B cell (primary cell): ENCODE results near the gene PLEKHA5. TPM values are rescaled to one million over a fixed set of nuclear protein-coding genes. Genes with fewer than 3 reads are reported as not detected.

Experiments
- ATAC-seq: fragments of 200-7000 bp; cut with Tn5 transposase; one replicate; pipeline ENCODE4 v1.10.0; 2021; ENCODE audit warnings: low read depth, mild to moderate bottlenecking, moderate number of reproducible peaks, moderate library complexity
- CTCF ChIA-PET: fragments of 350-600 bp; sonication (Branson Sonifier 250); formaldehyde crosslinking; loops from one replicate; lab custom pipeline; 2021; ENCODE audit warnings: antibody characterized with exemption, inconsistent platforms; lab: Charles Lee
- POLR2A ChIA-PET: fragments of 350-600 bp; sonication (Branson Sonifier 250); formaldehyde crosslinking; loops from one replicate; lab custom pipeline; 2021; ENCODE audit warnings: antibody characterized with exemption; lab: Charles Lee
- DNase-seq: peaks from one replicate; pipeline ENCODE4 v3.0.0; 2013
- H2AFZ ChIP-seq: 2 replicates; pipeline ENCODE4 v1.6.1; 2012; ENCODE audit warnings: mild to moderate bottlenecking, low read depth, low read length; ENCODE audit not compliant: insufficient read depth, poor library complexity, severe bottlenecking
- H3K27ac ChIP-seq, 2 donors: 1 replicate in 1 of 2; 2 replicates in 1 of 2; pipeline ENCODE4 v1.5.1; 2012 to 2013; ENCODE audit warnings: low read length in 2 of 2, mild to moderate bottlenecking in 2 of 2, moderate library complexity in 1 of 2
- H3K27me3 ChIP-seq, 4 experiments: fragments of 200-600 bp in 1 of 4; sonication (generic) in 1 of 4; replicated peaks in 1 of 4; 1 replicate in 2 of 4; 2 replicates in 2 of 4; pipeline versions ENCODE4 v1.6.1 to v1.7.0; 2013 to 2016; ENCODE audit warnings: low read length in 3 of 4, mild to moderate bottlenecking in 2 of 4, mixed read lengths in 1 of 4, moderate library complexity in 1 of 4; ENCODE audit not compliant: insufficient read depth in 4 of 4, control insufficient read depth in 3 of 4; ENCODE audit errors: control extremely low read depth in 1 of 4
- H3K36me3 ChIP-seq, 2 experiments: replicated peaks in 1 of 2; 1 replicate in 1 of 2; 2 replicates in 1 of 2; pipeline versions ENCODE4 v1.6.1 to v1.7.1; 2013; ENCODE audit warnings: low read length in 1 of 2; ENCODE audit not compliant: insufficient read depth in 2 of 2, control insufficient read depth in 1 of 2; ENCODE audit errors: control extremely low read depth in 1 of 2, extremely low read depth in 1 of 2
- H3K4me1 ChIP-seq, 2 donors: fragments of 200-600 bp in 1 of 2; sonication (generic) in 1 of 2; 1 replicate in 1 of 2; 2 replicates in 1 of 2; pipeline versions ENCODE4 v1.5.1 to v1.6.1; 2013 to 2017; ENCODE audit warnings: low read length in 2 of 2; ENCODE audit not compliant: control insufficient read depth in 2 of 2, insufficient read depth in 2 of 2
- H3K4me2 ChIP-seq: replicated peaks from 2 replicates; pipeline ENCODE3; 2012; ENCODE audit warnings: mild to moderate bottlenecking, low read depth, low read length; ENCODE audit not compliant: poor library complexity, severe bottlenecking
- H3K4me3 ChIP-seq, 5 experiments: fragments of 200-600 bp in 1 of 5; sonication (generic) in 1 of 5; 1 replicate in 3 of 5; 2 replicates in 2 of 5; pipeline versions ENCODE4 v1.5.1 to v1.7.0; 2011 to 2016; ENCODE audit warnings: low read length in 4 of 5, mild to moderate bottlenecking in 4 of 5, low read depth in 2 of 5, control low read depth in 1 of 5, moderate library complexity in 1 of 5; ENCODE audit not compliant: insufficient read depth in 1 of 5; ENCODE audit errors: control extremely low read depth in 1 of 5, extremely low read depth in 1 of 5
- H3K79me2 ChIP-seq: fragments of 200-600 bp; sonication (generic); one replicate; pipeline ENCODE4 v1.6.0; 2016; ENCODE audit warnings: low read length; ENCODE audit not compliant: control insufficient read depth, insufficient read depth
- H3K9ac ChIP-seq: fragments of 200-600 bp; sonication (generic); 2 replicates; pipeline ENCODE4 v1.6.1; 2017; ENCODE audit warnings: mild to moderate bottlenecking, low read length, moderate library complexity
- H3K9me3 ChIP-seq, 3 donors: one replicate each; pipeline versions ENCODE4 v1.6.1 to v1.7.1; 2013; ENCODE audit warnings: low read length in 2 of 3; ENCODE audit not compliant: control insufficient read depth in 2 of 3, insufficient read depth in 1 of 3; ENCODE audit errors: control extremely low read depth in 1 of 3
- H4K20me1 ChIP-seq: 2 replicates; pipeline ENCODE4 v1.6.0; 2012; ENCODE audit warnings: mild to moderate bottlenecking, low read length; ENCODE audit not compliant: insufficient read depth, control insufficient read depth, poor library complexity, severe bottlenecking
- H3K27ac Mint-ChIP-seq: one replicate; pipeline ENCODE4 v1.8.0; 2021; ENCODE audit warnings: mixed read lengths
- H3K27me3 Mint-ChIP-seq: one replicate; pipeline ENCODE4 v1.8.0; 2021; ENCODE audit warnings: mixed read lengths
- H3K4me1 Mint-ChIP-seq: one replicate; pipeline ENCODE4 v1.8.0; 2021; ENCODE audit warnings: mixed read lengths
- H3K4me3 Mint-ChIP-seq: one replicate; pipeline ENCODE4 v1.8.0; 2021; ENCODE audit warnings: mixed read lengths
- H3K9me3 Mint-ChIP-seq: one replicate; pipeline ENCODE4 v1.8.0; 2022; ENCODE audit warnings: mixed read lengths; ENCODE audit not compliant: insufficient read depth
- EZH2 ChIP-seq: IDR thresholded peaks from 2 replicates; pipeline ENCODE4 v1.6.1; 2012; ENCODE audit warnings: borderline replicate concordance, low read depth, mild to moderate bottlenecking, moderate library complexity, low read length; ENCODE audit not compliant: insufficient read depth, poor library complexity, severe bottlenecking
- WGBS: methylation state at CpG from one replicate; pipeline ENCODE4 v1.1.5; 2013; ENCODE audit warnings: missing lambda C conversion rate; ENCODE audit not compliant: insufficient coverage; 5-methylcytosine and 5-hydroxymethylcytosine counted together
- intact Hi-C: fragments of 100-400 bp; cut with micrococcal nuclease; formaldehyde crosslinking; loops from one replicate; pipeline ENCODE4 v1.10.0; 2022
- polyA plus RNA-seq: library from polyadenylated mRNA; depleted of rRNA; stranded (reverse); fragments of >200 nt; gene quantifications from 2 replicates; pipeline ENCODE4 v1.2.3, GENCODE V29; 2012
- total RNA-seq, 2 donors: library from RNA; stranded (reverse); fragments of 120-200 nt in 1 of 2; gene quantifications; 1 replicate in 1 of 2; 2 replicates in 1 of 2; pipeline versions ENCODE4 v1.2.3 to v1.2.4, GENCODE V29; 2013 to 2022
- TF ChIP-seq, protein P1 (sequence below): fragments of 200-600 bp; IDR thresholded peaks from one replicate; pipeline ENCODE4 v1.8.0; 2022; ENCODE audit warnings: antibody characterized with exemption, mild to moderate bottlenecking

PLEKHA5 gene
- total and polyA plus RNA-seq, 2 donors (not counting 1 experiment from before 2014, with no cell fraction given): 0.03 to 0.22 TPM

DNA sequence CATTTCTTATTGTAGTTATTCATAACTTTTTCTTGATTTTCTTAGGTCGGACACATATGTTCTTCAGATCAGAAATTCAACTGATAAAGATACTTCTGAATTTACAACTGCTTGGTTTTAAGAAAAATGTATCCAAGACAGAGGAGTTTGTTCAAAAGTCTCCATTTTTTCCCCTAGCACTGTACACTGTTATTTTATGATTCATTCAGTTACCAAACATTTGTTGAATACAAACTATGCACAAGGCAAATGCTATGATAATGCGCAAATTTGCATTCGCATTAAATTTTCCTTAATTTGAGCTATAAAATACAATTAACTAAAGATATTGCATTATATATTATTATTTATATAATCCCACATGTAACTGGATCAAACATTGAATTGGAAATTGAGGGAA, 10.1 kb upstream of the PLEKHA5 start:
- H3K9me3 Mint-ChIP-seq: no peaks in the 10 kb centered on the region
- H3K4me1 Mint-ChIP-seq: no peaks in the 10 kb centered on the region
- no peak overlapping the region for H3K9ac ChIP-seq
- H3K4me1 ChIP-seq: no peaks in the 10 kb centered on the region
- H3K27ac ChIP-seq: no peak overlapping the region
- peaks cover 4% of the 10 kb centered on the region for H3K27me3 Mint-ChIP-seq
- peaks cover 0 to 4% (median 0%) of the 10 kb centered on the region in 3 donors for H3K9me3 ChIP-seq
- no peak for ATAC-seq
- H3K79me2 ChIP-seq: no peaks in the 10 kb centered on the region
- ChIA-PET POLR2A (no interaction called here), CTCF (no interaction called here)
- no CpG with 5 or more reads among the region's 3 CpGs for WGBS
- intact Hi-C loops: no loop called here
- H3K27me3 ChIP-seq: no peaks in the 10 kb centered on the region
- TF ChIP-seq, protein P1, sequence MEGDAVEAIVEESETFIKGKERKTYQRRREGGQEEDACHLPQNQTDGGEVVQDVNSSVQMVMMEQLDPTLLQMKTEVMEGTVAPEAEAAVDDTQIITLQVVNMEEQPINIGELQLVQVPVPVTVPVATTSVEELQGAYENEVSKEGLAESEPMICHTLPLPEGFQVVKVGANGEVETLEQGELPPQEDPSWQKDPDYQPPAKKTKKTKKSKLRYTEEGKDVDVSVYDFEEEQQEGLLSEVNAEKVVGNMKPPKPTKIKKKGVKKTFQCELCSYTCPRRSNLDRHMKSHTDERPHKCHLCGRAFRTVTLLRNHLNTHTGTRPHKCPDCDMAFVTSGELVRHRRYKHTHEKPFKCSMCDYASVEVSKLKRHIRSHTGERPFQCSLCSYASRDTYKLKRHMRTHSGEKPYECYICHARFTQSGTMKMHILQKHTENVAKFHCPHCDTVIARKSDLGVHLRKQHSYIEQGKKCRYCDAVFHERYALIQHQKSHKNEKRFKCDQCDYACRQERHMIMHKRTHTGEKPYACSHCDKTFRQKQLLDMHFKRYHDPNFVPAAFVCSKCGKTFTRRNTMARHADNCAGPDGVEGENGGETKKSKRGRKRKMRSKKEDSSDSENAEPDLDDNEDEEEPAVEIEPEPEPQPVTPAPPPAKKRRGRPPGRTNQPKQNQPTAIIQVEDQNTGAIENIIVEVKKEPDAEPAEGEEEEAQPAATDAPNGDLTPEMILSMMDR: no peak
- no peak for TF ChIP-seq EZH2
- no peaks in the 10 kb centered on the region for H3K36me3 ChIP-seq
- H4K20me1 ChIP-seq: no peaks in the 10 kb centered on the region
- H3K4me2 ChIP-seq: no peak overlapping the region
- no peak for DNase-seq
- no peak overlapping the region for H2AFZ ChIP-seq
- H3K4me3 ChIP-seq: no peak overlapping the region
- no peak overlapping the region for H3K27ac Mint-ChIP-seq
- H3K4me3 Mint-ChIP-seq: no peak overlapping the region

- H3K27ac Mint-ChIP-seq: no peak overlapping the region
- ChIA-PET CTCF (no interaction called here), POLR2A (no interaction called here)
- H3K27me3 Mint-ChIP-seq: peaks cover 4% of the 10 kb centered on the region
- Histone ChIP-seq H3K4me1 (no peaks in the 10 kb centered on the region), H3K79me2 (no peaks in the 10 kb centered on the region), H3K4me3 (no peak overlapping the region), H4K20me1 (no peaks in the 10 kb centered on the region), H3K9me3 (peaks cover 0 to 4% (median 0%) of the 10 kb centered on the region in 3 donors), H3K36me3 (no peaks in the 10 kb centered on the region), H3K4me2 (no peak overlapping the region), H3K27me3 (no peaks in the 10 kb centered on the region), H3K9ac (no peak overlapping the region), H3K27ac (no peak overlapping the region), H2AFZ (no peak overlapping the region)
- H3K4me3 Mint-ChIP-seq: no peak overlapping the region
- intact Hi-C loops: no loop called here
- TF ChIP-seq, protein P1: no peak
- no peak for TF ChIP-seq EZH2
- 100% methylated on average over 2 of the region's 3 CpGs for WGBS
- peaks cover 2% of the 10 kb centered on the region for H3K9me3 Mint-ChIP-seq
- no peak for DNase-seq
- ATAC-seq: no peak
- no peaks in the 10 kb centered on the region for H3K4me1 Mint-ChIP-seq
These were observed 8.7 kb upstream of the PLEKHA5 start for GRCh38 chr12:19120795-19121194.
